Suprapubic skin (tissue), 4 donors: Measurements from ENCODE around the gene BTK. TPM values are rescaled to one million over a fixed set of nuclear protein-coding genes. Genes with fewer than 3 reads are reported as not detected.

ENCODE experiments used
- DNase-seq, 2 donors: peaks; one replicate each; pipeline ENCODE4 v3.0.0-alpha.2; 2019; ENCODE audit warnings: low spot score in 2 of 2
- H3K27ac ChIP-seq: fragments of 200-600 bp; sonication (generic); one replicate; pipeline ENCODE4 v1.5.1; 2019
- H3K27me3 ChIP-seq: fragments of 200-600 bp; sonication (generic); one replicate; pipeline ENCODE4 v1.5.1; 2019
- H3K36me3 ChIP-seq: fragments of 200-600 bp; sonication (generic); one replicate; pipeline ENCODE4 v1.5.1; 2019
- H3K4me1 ChIP-seq: fragments of 200-600 bp; sonication (generic); one replicate; pipeline ENCODE4 v1.5.1; 2019
- H3K4me3 ChIP-seq: fragments of 200-600 bp; sonication (generic); one replicate; pipeline ENCODE4 v1.5.1; 2019; ENCODE audit warnings: mild to moderate bottlenecking
- H3K9me3 ChIP-seq: fragments of 200-600 bp; sonication (generic); one replicate; pipeline ENCODE4 v1.5.1; 2019
- EP300 ChIP-seq: sonication (generic); formaldehyde crosslinking; IDR thresholded peaks from one replicate; pipeline ENCODE4 v1.6.1; 2017; ENCODE audit warnings: antibody characterized with exemption
- POLR2A ChIP-seq, 2 donors: fragments of 450-650 bp; IDR thresholded peaks; one replicate each; pipeline ENCODE4 v1.6.1; 2017; ENCODE audit warnings: antibody characterized with exemption in 2 of 2, mild to moderate bottlenecking in 2 of 2, moderate library complexity in 2 of 2
- POLR2AphosphoS5 ChIP-seq, 3 donors: sonication (generic); formaldehyde crosslinking; IDR thresholded peaks; one replicate each; pipeline ENCODE4 v1.6.1; 2017; ENCODE audit warnings: antibody characterized with exemption in 3 of 3
- WGBS: methylation state at CpG from one replicate; pipeline ENCODE4 v1.1.5; 2018; 5-methylcytosine and 5-hydroxymethylcytosine counted together
- total RNA-seq, 4 donors: library from RNA; depleted of rRNA; stranded (reverse); fragments of >200 nt; gene quantifications; one replicate each; pipeline ENCODE4 v1.1.0, GENCODE V29; 2016
- TF ChIP-seq, protein P1 (sequence below), 2 donors: fragments of 200-600 bp in 1 of 2; fragments of 450-650 bp in 1 of 2; sonication (generic) in 1 of 2; IDR thresholded peaks; one replicate each; pipeline ENCODE4 v1.5.1; 2016 to 2019; ENCODE audit warnings: antibody characterized with exemption in 2 of 2, mild to moderate bottlenecking in 1 of 2, moderate library complexity in 1 of 2

The BTK gene
- total RNA-seq, 4 donors from 2014 or later = 1.4 to 6.8 (median 1.9) TPM

DNA sequence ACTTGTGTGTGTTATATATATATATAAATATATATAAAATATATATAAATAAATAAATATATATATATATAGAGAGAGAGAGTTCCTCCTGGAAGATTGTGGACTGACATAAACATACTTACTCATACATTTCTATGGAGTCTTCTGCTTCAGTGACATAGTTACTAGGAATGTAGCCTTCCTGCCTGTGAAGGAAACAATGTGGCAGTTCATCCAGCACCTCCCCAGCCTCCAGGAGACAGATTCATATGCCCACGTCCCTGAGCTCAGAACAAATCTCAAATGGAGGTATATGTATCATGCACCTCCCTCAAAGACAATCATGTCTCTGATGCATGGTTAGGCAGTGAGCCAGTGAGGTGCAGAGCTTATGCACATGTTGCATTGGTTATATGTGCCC, 26.0 kb downstream of the BTK start:
- WGBS = 36% methylated on average over 1 of the region's 1 CpG
- Histone ChIP-seq H3K36me3 (no peaks in the 10 kb centered on the region), H3K9me3 (no peaks in the 10 kb centered on the region), H3K27ac (no peak overlapping the region), H3K27me3 (no peaks in the 10 kb centered on the region), H3K4me1 (no peaks in the 10 kb centered on the region), H3K4me3 (no peak overlapping the region)
- no peak for DNase-seq
- TF ChIP-seq POLR2AphosphoS5 (IDR thresholded peaks at IDR 0.05) (no peak), POLR2A (IDR thresholded peaks at IDR 0.05) (no peak), EP300 (no peak)
- TF ChIP-seq, protein P1, sequence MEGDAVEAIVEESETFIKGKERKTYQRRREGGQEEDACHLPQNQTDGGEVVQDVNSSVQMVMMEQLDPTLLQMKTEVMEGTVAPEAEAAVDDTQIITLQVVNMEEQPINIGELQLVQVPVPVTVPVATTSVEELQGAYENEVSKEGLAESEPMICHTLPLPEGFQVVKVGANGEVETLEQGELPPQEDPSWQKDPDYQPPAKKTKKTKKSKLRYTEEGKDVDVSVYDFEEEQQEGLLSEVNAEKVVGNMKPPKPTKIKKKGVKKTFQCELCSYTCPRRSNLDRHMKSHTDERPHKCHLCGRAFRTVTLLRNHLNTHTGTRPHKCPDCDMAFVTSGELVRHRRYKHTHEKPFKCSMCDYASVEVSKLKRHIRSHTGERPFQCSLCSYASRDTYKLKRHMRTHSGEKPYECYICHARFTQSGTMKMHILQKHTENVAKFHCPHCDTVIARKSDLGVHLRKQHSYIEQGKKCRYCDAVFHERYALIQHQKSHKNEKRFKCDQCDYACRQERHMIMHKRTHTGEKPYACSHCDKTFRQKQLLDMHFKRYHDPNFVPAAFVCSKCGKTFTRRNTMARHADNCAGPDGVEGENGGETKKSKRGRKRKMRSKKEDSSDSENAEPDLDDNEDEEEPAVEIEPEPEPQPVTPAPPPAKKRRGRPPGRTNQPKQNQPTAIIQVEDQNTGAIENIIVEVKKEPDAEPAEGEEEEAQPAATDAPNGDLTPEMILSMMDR (IDR thresholded peaks at IDR 0.05) = no peak

DNA sequence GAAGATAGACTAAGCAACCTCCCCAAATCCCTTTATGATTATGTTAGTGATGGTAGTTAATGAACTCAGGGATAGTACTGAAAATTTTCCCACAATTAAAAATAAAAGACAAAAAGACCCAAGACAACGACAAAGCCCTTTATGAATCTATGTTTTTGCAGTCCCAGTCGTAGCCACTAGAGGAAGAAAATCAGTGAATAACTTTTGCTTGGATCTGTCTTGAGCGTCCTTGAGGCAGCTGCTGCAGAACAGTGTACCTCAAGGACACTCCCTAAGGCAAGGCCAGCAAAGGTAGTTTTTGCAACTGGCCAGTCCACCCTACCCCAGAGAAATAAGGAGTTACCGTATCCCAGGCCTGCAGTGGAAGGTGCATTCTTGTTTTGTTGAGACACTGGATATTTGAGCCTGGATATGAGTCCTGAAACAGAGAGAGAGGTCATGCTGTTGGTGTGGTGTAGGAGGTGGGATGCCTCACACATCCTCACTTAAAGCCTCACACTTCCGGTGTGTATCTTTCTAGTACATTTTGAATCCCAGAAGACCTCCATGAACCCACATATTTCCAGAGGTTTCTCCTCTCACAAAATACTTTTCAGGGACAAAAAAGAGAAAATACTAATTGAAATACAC, 28.7 kb downstream of the BTK start:
- no peak for TF ChIP-seq EP300
- TF ChIP-seq, protein P1 (IDR thresholded peaks at IDR 0.05) = peak in 1 of 2 donors; percentile 10
- Histone ChIP-seq H3K9me3 (no peaks in the 10 kb centered on the region), H3K4me3 (no peak overlapping the region), H3K27ac (no peak overlapping the region), H3K27me3 (no peaks in the 10 kb centered on the region), H3K4me1 (no peaks in the 10 kb centered on the region), H3K36me3 (no peaks in the 10 kb centered on the region)
- DNase-seq = no peak
- WGBS = 52% methylated on average over 5 of the region's 5 CpGs

DNA sequence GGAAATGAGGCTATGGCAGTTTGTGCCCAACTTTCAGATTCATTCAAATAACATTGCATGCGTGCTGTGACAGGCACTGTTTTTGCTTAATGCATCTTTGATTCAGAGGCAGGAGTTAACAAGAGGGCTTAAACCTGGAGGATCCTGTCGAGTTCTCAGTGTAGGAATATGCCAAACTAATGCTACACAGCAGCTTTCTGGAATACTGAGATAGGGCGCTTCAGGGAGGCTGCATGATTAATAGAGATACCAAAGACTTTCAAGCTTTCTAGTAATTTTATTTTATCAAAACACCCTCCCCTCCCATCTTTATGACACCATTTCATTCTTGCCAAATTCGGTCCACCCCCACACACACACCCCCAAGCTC, 36.8 kb downstream of the BTK start:
- peak overlapping the region; percentile 59 for H3K4me3 ChIP-seq
- H3K9me3 ChIP-seq = no peaks in the 10 kb centered on the region
- peak overlapping the region; percentile 86 for H3K27ac ChIP-seq
- no peak for TF ChIP-seq EP300
- TF ChIP-seq, protein P1 (IDR thresholded peaks at IDR 0.05) = no peak
- no peak for TF ChIP-seq POLR2AphosphoS5 (IDR thresholded peaks at IDR 0.05)
- no peak for TF ChIP-seq POLR2A (IDR thresholded peaks at IDR 0.05)
- 35% methylated on average over 4 of the region's 4 CpGs for WGBS
- no peaks in the 10 kb centered on the region for H3K27me3 ChIP-seq
- no peaks in the 10 kb centered on the region for H3K36me3 ChIP-seq
- H3K4me1 ChIP-seq = peaks cover 8% of the 10 kb centered on the region
- no peak for DNase-seq

DNA sequence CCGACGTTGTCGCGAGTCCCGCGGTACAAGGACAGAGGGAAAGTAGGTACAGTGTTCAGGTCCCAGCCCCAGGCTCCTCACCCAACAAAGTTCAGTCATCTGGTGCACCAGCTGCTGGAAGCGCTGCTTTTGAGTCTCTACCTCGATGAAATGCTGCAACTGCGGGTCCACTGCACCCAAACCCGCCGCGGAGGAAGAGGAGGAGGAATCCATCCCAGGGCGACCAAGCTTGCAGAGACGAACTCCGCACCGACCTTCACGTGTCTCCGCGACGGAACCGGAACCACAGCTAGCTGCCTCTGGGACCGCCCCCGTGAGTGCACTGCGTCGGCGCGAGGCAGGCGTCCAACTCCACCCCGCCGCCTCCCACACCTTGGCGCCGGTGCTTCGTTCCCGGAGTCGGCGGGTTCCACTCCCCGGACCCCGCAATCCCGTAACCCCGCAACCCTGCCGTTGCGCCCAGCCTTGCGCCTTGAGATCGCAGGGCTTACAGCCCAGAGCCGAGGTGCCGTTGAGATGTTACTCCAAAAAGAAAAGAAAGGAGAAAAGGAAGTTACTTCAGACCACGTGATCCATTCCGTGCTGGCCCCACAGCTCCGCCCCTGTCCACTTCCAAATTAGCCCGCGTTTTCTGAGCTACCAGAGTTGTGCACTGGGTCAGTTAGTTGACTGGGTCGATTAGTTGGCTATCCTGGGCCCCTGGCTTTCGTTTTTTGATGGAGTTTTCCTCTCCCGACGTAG, 37.4 kb downstream of the BTK start, which contains the start of gene TIMM8A:
Gene TIMM8A, minus strand, starts transcription at position 291 of the 741 bp plus-strand sequence. Its CDS starts 78 bp downstream, at position 213.
- H3K36me3 ChIP-seq = no peaks in the 10 kb centered on the region
- peak within 1 kb of the TSS; percentile 86 for H3K27ac ChIP-seq
- peak within 1 kb of the TSS; percentile 59 for H3K4me3 ChIP-seq
- H3K27me3 ChIP-seq = no peaks in the 10 kb centered on the region
- DNase-seq = peak; percentile 84 to 86
- TF ChIP-seq EP300 (no peak), POLR2A (IDR thresholded peaks at IDR 0.05) (no peak), POLR2AphosphoS5 (IDR thresholded peaks at IDR 0.05) (peak in 1 of 3 donors; percentile 32)
- TF ChIP-seq, protein P1 (IDR thresholded peaks at IDR 0.05) = no peak
- 47% methylated on average over 35 of the region's 55 CpGs for WGBS
- no peaks in the 10 kb centered on the region for H3K9me3 ChIP-seq
- H3K4me1 ChIP-seq = peaks cover 8% of the 10 kb centered on the region

DNA sequence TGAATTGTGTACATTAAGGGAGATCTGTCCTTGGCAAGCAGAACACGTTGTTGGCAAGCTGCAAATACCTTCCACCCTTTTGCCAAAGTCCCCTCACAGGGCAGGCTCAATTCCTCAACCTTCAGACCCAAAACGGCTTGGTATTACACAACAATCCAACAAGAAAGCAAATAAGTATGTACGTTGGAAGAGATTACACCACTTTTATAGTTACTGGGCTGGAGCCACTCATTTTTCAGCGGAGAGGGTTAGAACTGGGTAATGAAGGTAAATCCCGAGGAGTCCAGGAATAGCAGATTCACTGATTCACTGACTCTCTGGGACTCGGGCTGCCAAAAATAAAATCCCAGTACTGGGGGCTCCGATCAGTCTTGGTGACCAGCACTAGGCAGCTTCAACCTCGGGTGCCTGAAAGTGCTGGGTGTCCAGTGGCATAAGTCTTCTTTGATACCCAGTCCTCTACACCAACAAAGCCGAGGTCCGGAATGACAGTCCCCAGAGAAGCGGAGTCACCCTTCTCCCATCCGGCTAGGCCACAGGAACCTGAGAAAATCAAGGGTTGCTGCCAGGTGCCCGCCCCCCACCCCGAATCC, 38.0 kb downstream of the BTK start:
- H3K36me3 ChIP-seq = no peaks in the 10 kb centered on the region
- peak overlapping the region; percentile 59 for H3K4me3 ChIP-seq
- peaks cover 8% of the 10 kb centered on the region for H3K4me1 ChIP-seq
- no peaks in the 10 kb centered on the region for H3K27me3 ChIP-seq
- H3K9me3 ChIP-seq = no peaks in the 10 kb centered on the region
- H3K27ac ChIP-seq = peak overlapping the region; percentile 86
- TF ChIP-seq POLR2A (IDR thresholded peaks at IDR 0.05) = no peak
- TF ChIP-seq POLR2AphosphoS5 (IDR thresholded peaks at IDR 0.05) = no peak
- TF ChIP-seq EP300 = no peak
- TF ChIP-seq, protein P1 (IDR thresholded peaks at IDR 0.05) = no peak
- WGBS = 23% methylated on average over 9 of the region's 14 CpGs
- no peak for DNase-seq
